Mesothelial cell of epicardium (in vitro differentiated cells): ENCODE measurements around the gene GPX5. TPM values are rescaled to one million over a fixed set of nuclear protein-coding genes. Genes with fewer than 3 reads are reported as not detected.

Experiments used
- DNase-seq, 2 experiments: peaks; one replicate each; pipeline ENCODE4 v3.0.0; 2021; ENCODE audit warnings: low spot score in 2 of 2; ENCODE audit not compliant: unreplicated experiment in 2 of 2
- H3K27ac Mint-ChIP-seq: 2 replicates; pipeline ENCODE4 v1.8.0; 2021; ENCODE audit warnings: mixed read lengths
- H3K27me3 Mint-ChIP-seq: 2 replicates; pipeline ENCODE4 v1.8.0; 2021; ENCODE audit warnings: low read depth, mixed read lengths
- H3K36me3 Mint-ChIP-seq: 2 replicates; pipeline ENCODE4 v1.8.0; 2021; ENCODE audit warnings: mixed read lengths
- H3K4me1 Mint-ChIP-seq: 2 replicates; pipeline ENCODE4 v1.8.0; 2021; ENCODE audit warnings: mixed read lengths
- H3K4me3 Mint-ChIP-seq: 2 replicates; pipeline ENCODE4 v1.8.0; 2021; ENCODE audit warnings: mild to moderate bottlenecking, moderate library complexity, mixed read lengths
- H3K9me3 Mint-ChIP-seq: 2 replicates; pipeline ENCODE4 v1.8.0; 2021; ENCODE audit warnings: mixed read lengths
- CTCF ChIP-seq: fragments of 200-600 bp; sonication (generic); IDR thresholded peaks from one replicate; pipeline ENCODE4 v1.5.0; 2021; ENCODE audit warnings: antibody characterized with exemption; ENCODE audit not compliant: unreplicated experiment
- total RNA-seq: library from RNA; stranded (reverse); gene quantifications from 3 replicates; pipeline ENCODE4 v1.2.1, GENCODE V29; 2021

GPX5 gene
- total RNA-seq, 1 donor from 2014 or later, result not detected

DNA sequence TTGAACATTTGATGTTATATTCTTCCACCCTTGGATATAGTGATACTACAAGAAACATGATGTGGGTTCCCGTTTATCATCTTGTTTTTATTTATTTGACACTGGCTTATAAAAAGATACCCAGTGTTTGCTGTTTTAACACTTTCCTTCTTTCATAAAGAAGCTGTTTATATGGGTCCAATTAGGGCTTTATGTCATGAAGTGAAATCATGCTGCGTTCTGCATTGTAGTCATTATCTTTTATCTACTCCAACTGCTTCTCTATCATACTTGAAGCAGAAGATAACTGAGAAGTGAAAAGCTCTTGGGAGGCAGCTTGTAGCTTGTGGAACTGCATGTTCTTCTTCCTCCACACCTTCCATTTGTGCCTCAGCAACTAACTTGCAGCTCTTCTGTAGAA, 57.8 kb downstream of the GPX5 start:
- H3K27me3 Mint-ChIP-seq, result no peaks in the 10 kb centered on the region
- H3K27ac Mint-ChIP-seq, result no peak overlapping the region
- no peak for DNase-seq
- no peak for TF ChIP-seq CTCF
- H3K4me1 Mint-ChIP-seq, result peaks cover 39% of the 10 kb centered on the region
- H3K4me3 Mint-ChIP-seq, result no peak overlapping the region
- H3K36me3 Mint-ChIP-seq, result peaks cover 7% of the 10 kb centered on the region
- no peaks in the 10 kb centered on the region for H3K9me3 Mint-ChIP-seq

Other genes starting within 250 kb of the GPX5 start
- 8.9 to 9.4 TPM (median 9.2 TPM) in 3 replicates for gene PGBD1, start 244.3 kb upstream of the GPX5 start, total RNA-seq
- gene ZSCAN31, start 189.7 kb upstream of the GPX5 start, total RNA-seq, result 5.8 to 8.8 TPM (median 6.0 TPM) in 3 replicates
- gene ZKSCAN3, start 175.9 kb upstream of the GPX5 start, total RNA-seq, result 11.2 to 12.9 TPM (median 12.1 TPM) in 3 replicates
- 13.4 to 14.0 TPM (median 13.9 TPM) in 3 replicates for gene ZSCAN12, start 126.1 kb upstream of the GPX5 start, total RNA-seq
- 10.4 to 13.9 TPM (median 13.5 TPM) in 3 replicates for gene ZSCAN23, start 82.4 kb upstream of the GPX5 start, total RNA-seq
- not detected in 3 replicates for gene GPX6, start 10.1 kb upstream of the GPX5 start, total RNA-seq